ENCODE data around the gene CKMT2.

CKMT2 gene

GRCh38 chr5:81233080-81233634 lies at the start of gene CKMT2:
Gene CKMT2 (plus strand): TSS chr5:81233322. CDS start chr5:81251133, 17,811 bp downstream.
- no peak for DNase-seq (ENCODE audit: low read depth, low spot score)
- H3K27ac ChIP-seq, result no peak within 1 kb of the TSS

DNA sequence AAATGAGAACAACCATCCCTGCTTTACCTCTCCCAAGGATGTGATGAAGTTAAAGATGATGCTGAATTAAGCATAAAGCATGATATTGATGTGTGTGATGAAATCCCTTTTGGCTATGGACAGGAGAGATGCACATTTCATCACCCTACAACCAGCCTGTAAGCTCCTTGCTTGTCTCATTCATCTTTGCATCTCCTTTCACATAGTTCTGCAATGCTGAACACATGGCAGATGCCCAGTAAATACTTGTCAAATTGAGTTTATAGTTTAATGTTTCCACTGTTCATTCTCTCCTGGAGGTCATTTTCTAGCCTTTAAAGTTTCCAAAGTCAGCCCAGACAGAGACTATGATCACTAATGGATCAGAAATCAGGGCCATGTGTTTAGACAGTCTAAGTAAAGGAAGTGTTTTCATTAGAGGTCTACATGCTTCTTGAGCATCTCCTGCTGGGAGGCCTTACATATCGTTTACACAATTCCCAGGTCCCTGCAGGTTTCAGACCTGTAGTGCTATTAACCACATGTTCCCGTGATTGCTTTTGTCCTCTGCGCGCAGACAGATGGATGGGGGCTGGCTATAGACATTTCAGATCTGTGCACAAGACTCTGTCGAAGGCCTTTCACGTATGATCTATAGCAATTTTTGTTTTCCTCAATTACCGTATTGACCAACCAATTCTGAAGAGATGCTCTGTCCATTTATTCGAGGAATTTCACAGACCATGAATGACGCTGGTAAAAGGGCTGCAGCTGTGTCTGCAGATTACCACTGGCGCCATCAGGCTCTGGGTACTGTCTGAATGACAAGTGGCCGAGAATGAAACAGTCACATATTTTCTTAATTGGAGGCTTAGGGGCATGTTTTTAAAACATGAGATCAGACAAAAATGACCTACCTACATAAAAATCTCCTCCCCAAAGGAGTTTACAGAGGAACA lies 49.0 kb upstream of the CKMT2 start:
- H3K27ac ChIP-seq, result no peak overlapping the region
- no peak for DNase-seq (ENCODE audit: low read depth, low spot score)

DNA sequence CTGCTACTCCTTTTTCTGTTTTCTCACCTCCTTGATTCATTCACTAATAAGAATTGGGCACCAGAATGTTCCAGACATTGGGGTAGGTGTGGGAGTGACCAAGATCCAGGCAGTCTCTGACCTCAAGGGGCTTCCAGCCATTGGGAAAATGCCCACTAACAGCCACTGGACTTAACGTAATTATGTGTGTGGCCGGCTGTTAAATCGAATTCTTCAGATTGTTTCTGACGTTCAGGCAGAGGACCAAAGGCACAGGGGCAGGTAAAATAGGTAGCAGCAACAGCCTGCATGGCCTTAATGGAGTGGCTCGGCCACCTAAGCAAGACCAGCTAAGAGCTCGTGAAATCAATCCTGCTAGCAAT lies 48.4 kb upstream of the CKMT2 start:
- no peak for DNase-seq (ENCODE audit: low read depth, low spot score)
- no peak overlapping the region for H3K27ac ChIP-seq

- H3K27ac ChIP-seq, result no peak overlapping the region
- no peak for DNase-seq (ENCODE audit: low read depth, low spot score)
Measured at GRCh38 chr5:81187885-81188284, 45.2 kb upstream of the CKMT2 start.

GRCh38 chr5:81188962-81189361 lies 44.2 kb upstream of the CKMT2 start:
- no peak for DNase-seq (ENCODE audit: low read depth, low spot score)
- no peak overlapping the region for H3K27ac ChIP-seq

DNA sequence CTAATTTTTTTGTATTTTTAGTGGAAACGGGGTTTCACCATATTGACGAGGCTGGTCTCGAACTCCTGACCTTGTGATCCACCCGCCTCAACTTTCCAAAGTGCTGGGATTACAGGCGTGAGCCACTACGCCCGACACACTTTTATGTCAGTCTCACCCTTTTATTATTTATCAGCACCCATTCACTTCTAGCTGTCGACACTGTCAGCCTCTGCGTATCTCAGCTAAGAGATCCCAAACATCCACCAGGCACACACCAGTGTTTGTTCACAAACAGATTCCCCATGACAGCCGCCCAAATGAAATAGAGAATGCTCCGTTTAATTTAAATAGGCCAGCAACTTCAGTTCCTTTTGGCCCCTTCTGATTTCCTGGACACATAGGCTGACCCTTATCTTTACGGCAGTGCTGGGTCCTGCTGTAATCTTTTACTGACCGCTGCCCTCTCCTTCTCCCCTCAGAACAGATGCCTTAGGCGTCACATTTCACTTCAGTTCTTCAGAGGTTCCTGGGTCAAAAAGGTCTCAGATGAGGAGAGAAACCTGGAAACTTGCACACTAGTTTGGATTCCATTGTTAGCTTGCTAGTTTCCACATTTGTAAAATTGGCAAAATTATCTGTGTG lies 43.1 kb upstream of the CKMT2 start:
- H3K27ac ChIP-seq, result no peak overlapping the region
- DNase-seq (ENCODE audit: low read depth, low spot score), result no peak

DNA sequence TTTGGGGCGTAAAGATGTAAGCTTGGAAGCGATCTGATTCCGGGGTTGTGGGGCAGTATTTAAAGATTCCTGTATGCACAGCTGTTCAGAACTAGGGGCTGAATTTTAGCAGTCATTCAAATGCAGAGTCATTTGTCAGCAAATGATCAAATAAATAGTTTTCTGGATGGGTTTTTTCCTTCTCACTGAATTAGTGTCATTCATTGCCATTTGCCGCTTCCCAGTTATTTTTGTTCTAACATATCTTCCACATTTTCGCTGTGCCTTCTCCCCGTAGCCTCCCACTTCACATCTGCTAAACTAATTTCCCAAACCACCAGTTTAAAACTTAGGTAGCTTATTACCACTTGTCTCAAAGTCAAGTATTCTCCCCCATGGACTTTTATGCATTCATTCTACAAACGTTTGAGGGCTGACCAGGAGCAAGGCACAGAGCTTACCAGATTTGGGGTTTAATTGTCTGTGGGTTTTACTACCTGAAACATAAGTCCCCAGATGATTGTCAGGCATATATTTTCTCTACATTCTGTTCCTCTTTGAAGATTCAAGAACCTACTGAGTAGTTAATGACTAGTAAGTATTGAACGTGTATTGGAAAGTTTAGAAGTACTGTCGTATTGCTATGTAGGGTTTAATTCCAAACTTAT lies 41.3 kb upstream of the CKMT2 start:
- no peak overlapping the region for H3K27ac ChIP-seq
- no peak for DNase-seq (ENCODE audit: low read depth, low spot score)

DNA sequence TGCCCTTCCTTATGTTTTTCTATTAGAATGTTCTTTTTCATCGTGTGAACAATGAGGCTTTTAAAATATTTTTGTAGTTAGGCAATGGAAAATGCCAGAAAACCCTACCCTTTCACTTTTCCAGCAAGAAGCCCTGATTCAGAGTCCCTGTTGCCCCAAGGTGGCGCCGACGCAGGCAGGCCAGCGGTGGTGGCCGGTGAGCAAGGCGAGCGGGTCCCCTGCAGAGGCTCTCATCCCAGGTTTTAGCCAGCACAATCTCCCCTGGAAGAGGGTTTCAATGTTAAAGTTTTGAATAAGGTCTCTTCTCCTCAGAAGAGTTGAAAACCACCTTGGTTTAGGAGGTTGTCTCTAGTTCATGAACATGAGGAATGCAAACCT lies 40.8 kb upstream of the CKMT2 start:
- DNase-seq (ENCODE audit: low read depth, low spot score), result no peak
- no peak overlapping the region for H3K27ac ChIP-seq

- DNase-seq (ENCODE audit: low read depth, low spot score), result no peak
Measured at GRCh38 chr5:81194633-81195334, 38.3 kb upstream of the CKMT2 start.

DNA sequence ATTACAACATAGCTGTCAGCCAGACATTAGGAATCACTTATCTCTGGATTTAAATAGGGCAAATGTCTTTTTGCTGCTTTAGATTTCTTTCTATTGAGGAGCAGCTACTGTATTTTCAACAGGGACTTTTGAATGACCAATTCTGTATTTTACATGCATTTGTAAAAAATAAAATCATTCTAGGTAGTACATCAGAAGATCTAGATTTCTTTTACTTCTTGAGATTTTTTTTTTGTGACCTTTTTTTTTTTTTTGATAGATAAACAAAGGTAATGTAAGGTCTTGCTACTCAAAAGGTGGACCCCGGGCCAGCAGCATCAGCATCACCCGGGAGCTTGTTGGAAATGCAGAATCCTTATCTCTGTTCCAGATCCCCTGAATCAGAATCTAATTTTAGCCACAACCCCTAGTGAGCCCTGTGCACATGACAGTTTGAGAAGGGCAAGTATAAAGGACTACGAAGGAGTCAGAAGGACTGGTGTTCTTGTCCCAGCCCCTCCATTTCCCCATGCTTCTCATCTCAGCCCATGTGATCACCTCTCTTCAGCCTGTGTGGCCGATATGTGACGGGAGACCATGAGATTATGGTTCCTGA lies 37.7 kb upstream of the CKMT2 start:
- no peak overlapping the region for H3K27ac ChIP-seq
- no peak for DNase-seq (ENCODE audit: low read depth, low spot score)

More at GRCh38 chr5:81194633-81195334, 38.3 kb upstream of the CKMT2 start:
- H3K27ac ChIP-seq, result no peak overlapping the region

DNA sequence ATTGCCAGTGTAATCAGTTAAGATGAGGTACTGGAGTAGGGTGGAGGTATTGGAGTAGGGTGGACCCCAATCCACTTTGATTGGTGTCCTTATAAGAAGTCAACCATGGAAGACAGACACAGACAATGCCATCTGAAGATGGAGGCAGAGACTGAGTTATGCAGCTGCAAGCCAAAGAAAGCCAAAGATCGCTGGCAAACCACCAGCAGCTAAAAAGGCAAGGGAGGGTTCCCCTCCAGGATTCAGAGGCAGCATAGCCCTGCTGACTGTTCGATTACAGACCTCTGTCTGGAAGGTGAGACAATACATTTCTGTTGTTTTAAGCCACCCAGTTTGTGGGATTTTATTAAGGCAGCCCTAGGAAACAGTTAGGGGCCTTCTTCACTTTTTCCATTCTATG lies 30.5 kb upstream of the CKMT2 start:
- no peak for DNase-seq (ENCODE audit: low read depth, low spot score)
- H3K27ac ChIP-seq, result no peak overlapping the region

- no peak overlapping the region for H3K27ac ChIP-seq
- DNase-seq (ENCODE audit: low read depth, low spot score), result no peak
Measured at GRCh38 chr5:81203729-81204128, 29.4 kb upstream of the CKMT2 start.

DNA sequence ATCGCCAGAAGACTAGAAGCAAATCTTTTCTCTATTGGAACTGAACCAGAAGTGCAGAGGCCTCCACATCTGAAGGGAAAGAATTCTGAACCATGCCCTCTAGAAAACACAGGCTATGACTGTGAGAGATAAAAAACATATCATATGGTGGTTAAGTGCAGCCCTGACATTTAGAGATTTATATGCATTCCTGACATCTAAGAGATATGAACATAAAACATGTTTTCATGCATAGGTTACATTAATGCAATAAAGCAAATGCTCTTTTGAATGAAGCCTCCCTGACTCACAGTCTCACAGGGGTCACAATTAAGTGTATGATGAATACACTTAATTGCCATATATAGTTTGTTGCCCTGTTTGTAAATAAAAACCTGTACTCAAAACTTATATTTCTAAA lies 28.9 kb upstream of the CKMT2 start:
- H3K27ac ChIP-seq, result no peak overlapping the region
- no peak for DNase-seq (ENCODE audit: low read depth, low spot score)

DNA sequence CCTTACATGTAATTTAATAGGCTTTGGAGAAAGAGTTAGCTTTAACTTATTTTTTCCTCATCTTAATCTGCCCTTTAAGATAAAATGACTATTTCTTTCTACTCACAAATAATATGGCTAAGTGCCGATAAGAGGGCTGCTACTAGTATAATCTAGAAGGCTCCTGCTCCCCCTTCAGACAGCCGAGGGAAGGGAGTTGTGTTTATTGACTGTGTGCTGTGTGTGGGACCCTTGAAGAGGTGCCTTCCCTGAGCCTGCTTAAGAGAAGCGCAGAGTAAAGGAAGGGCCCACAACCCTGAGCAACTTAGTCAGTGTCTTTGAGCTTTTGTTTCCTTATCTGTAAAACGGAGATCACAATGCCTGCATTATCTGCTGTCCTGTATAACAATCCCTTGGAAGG lies 28.1 kb upstream of the CKMT2 start:
- H3K27ac ChIP-seq, result no peak overlapping the region
- DNase-seq (ENCODE audit: low read depth, low spot score), result no peak

- no peak for DNase-seq (ENCODE audit: low read depth, low spot score)
- H3K27ac ChIP-seq, result no peak overlapping the region
Measured at GRCh38 chr5:81207009-81207408, 26.1 kb upstream of the CKMT2 start.

DNA sequence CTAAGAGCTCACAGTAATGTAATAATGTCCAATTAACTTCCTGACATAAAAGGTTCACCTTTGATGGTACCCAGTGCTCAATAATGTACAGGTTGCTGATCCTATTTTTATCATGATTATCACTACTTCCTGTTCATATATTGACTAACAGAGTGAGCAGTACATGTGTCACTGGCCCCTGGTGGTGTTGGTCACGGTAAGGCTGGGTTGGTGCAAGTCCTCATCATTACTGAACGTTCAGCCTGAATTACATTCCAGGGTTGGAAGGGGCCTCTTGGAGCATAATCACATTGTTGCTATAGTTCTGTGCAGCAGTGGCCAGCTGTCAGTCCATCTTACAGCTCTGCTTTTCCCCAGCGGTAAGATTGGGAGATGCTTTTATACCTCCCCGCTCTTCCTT lies 24.2 kb upstream of the CKMT2 start:
- DNase-seq (ENCODE audit: low read depth, low spot score), result peak; percentile 34
- peak overlapping the region; percentile 7 for H3K27ac ChIP-seq

GRCh38 chr5:81209386-81209785 lies 23.7 kb upstream of the CKMT2 start:
- DNase-seq (ENCODE audit: low read depth, low spot score), result no peak
- H3K27ac ChIP-seq, result no peak overlapping the region

GRCh38 chr5:81209869-81210493 lies 23.1 kb upstream of the CKMT2 start:
- no peak overlapping the region for H3K27ac ChIP-seq
- no peak for DNase-seq (ENCODE audit: low read depth, low spot score)

DNA sequence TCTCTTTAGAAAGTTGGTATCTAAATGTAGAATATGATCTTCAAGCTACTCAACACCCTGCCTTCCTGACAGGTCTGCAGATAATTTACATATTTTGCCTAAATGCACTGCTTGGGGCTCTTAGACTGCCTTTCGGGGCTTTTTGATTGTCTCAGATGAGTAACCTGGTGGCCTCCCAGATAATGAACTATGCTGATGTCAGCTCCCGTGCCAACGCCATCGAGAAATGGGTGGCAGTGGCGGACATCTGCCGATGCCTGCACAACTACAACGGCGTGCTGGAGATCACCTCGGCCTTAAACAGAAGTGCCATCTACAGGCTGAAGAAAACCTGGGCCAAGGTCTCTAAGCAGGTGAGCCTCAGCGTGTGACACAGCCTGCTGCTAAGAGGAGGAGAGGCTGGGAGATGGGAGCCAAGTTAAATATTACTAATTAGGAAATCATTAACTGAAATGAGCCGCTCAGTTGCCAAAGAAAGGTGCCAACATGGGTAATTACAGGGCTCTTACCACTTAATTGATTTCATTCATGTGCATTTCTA lies 20.8 kb upstream of the CKMT2 start:
- H3K27ac ChIP-seq, result no peak overlapping the region
- DNase-seq (ENCODE audit: low read depth, low spot score), result no peak

All from epithelial cell of prostate (primary cell).